Fibroblast of pulmonary artery (primary cell): ENCODE results near the gene TCAIM.

Source experiments
- DNase-seq: peaks from one replicate; pipeline ENCODE4 v3.0.0-alpha.2; 2010; ENCODE audit warnings: low read depth
- H3K4me3 ChIP-seq: replicated peaks from 2 replicates; pipeline ENCODE4 v1.5.1; 2011; ENCODE audit warnings: low read depth, mild to moderate bottlenecking, control low read depth, low read length, moderate library complexity
- TF ChIP-seq, protein P1 (sequence below): IDR thresholded peaks from 2 replicates; pipeline ENCODE4 v1.5.1; 2011; ENCODE audit warnings: mild to moderate bottlenecking, control low read depth, low read length, inconsistent platforms; ENCODE audit errors: missing control alignments

Gene TCAIM

DNA sequence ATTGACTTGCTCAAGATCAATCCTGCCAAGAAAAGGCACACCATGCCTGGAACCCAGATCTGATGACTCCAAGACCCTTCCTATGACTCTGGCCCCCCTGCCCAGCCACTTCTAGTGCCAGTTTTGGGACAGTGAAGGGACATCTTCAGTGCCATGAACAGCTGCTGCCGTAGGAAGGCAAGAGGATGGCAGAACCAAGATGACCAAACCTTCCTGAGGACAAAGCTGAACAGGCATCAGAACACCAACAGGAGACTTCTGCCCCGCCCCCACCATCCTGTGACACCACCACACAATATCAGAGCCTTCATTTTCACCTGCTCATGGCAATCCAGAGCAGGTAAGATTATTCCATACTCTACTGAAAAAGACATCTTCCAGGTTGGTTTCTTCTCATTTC lies 105.9 kb downstream of the TCAIM start:
- DNase-seq, result no peak
- TF ChIP-seq, protein P1, sequence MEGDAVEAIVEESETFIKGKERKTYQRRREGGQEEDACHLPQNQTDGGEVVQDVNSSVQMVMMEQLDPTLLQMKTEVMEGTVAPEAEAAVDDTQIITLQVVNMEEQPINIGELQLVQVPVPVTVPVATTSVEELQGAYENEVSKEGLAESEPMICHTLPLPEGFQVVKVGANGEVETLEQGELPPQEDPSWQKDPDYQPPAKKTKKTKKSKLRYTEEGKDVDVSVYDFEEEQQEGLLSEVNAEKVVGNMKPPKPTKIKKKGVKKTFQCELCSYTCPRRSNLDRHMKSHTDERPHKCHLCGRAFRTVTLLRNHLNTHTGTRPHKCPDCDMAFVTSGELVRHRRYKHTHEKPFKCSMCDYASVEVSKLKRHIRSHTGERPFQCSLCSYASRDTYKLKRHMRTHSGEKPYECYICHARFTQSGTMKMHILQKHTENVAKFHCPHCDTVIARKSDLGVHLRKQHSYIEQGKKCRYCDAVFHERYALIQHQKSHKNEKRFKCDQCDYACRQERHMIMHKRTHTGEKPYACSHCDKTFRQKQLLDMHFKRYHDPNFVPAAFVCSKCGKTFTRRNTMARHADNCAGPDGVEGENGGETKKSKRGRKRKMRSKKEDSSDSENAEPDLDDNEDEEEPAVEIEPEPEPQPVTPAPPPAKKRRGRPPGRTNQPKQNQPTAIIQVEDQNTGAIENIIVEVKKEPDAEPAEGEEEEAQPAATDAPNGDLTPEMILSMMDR, result no peak
- no peak overlapping the region for H3K4me3 ChIP-seq

DNA sequence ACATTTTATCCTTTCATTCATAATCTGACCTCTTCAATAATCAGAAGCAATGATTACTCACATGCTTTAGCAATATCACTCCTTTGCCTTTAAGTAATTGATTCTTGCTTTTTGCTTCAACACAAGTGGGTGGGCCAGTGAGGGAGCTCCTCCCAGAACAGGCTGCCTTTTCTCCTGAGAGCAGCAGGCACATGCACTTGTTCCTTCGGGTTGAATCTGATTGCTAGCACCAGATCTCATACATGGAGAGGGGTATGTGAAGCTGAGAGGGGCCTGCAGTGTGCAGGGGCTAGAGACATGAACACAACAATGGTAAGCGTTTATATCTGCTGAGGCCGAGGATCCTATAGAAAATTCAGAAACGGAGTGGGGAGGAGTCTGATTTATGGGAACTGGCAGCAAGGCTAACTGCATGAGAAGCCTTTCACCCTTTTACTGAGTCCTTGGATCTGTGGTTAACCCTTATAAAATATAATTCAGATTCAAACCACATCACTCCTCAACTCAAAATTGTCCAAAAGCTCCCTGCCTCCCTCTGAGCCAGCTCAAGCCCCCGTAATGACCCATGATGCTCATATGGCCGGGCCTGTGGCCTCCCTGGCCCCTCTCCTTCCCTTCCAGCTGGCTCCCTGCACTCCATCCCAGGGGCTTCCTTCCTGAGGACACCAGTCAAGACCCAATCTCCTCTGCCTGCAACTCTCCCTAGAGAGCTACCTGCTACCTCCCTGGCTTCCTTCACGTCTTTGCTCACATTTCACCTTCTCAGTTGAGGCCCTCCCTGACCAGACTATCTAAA lies 106.5 kb downstream of the TCAIM start:
- no peak overlapping the region for H3K4me3 ChIP-seq
- DNase-seq, result no peak
- TF ChIP-seq, protein P1, result no peak

DNA sequence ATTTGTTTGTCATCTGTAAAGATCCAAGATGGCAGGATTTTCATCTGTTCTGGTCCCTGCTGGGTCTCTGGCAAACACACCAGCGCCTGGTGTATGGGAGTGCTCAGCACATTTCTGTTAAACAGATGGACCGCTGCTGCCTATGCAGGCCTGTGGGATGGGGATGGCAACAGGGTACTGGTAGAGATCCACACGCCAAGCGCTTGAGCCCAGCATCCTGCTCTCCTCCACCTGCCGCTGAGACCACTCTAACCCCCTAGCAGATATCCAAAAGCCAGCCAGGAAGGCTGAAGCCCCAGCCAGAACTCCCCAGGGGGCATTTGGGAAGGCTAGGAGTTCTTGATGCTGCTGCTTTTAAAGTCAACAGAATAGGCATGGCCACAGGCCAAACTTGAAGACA lies 107.2 kb downstream of the TCAIM start:
- TF ChIP-seq, protein P1, result no peak
- H3K4me3 ChIP-seq, result no peak overlapping the region
- DNase-seq, result no peak

DNA sequence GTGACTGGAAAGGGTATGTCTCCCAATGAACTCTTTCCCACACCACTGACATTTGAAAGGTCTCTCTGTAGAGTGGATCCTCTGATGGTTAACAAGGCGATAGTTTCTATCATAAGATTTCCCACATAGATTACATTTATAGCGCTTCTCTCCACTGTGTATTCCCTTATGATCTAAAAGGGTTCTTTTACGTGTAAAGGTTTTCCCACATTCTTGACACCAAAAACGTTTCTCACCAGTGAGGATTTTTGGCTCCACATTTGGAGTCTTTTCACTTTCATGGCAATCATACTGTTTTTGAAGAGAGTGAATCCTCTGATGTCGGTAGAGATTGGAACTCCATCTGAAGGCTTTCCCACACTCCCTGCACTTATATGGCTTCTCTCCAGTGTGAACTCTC lies 108.4 kb downstream of the TCAIM start:
- TF ChIP-seq, protein P1, result no peak
- no peak overlapping the region for H3K4me3 ChIP-seq
- no peak for DNase-seq

DNA sequence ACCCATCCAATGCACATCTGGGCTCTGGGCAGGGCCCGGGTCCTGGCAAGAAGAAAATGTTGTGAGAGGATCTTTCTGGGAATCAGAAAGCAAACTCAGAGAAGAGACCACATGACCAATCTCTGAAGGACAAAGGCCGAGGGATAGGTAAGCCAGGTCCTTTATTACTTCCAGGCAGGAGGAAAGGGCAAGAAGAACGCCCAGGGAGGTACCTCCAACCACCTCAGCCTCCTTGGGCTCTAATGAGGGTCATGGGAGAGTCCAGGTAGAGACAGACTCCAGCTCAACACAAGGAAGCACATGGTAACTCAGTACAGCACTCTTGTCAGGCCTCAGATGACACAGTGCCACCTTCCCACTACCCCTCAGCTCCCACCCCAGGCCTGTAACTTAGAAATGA lies 112.9 kb downstream of the TCAIM start:
- no peak overlapping the region for H3K4me3 ChIP-seq
- no peak for DNase-seq
- TF ChIP-seq, protein P1, result no peak

DNA sequence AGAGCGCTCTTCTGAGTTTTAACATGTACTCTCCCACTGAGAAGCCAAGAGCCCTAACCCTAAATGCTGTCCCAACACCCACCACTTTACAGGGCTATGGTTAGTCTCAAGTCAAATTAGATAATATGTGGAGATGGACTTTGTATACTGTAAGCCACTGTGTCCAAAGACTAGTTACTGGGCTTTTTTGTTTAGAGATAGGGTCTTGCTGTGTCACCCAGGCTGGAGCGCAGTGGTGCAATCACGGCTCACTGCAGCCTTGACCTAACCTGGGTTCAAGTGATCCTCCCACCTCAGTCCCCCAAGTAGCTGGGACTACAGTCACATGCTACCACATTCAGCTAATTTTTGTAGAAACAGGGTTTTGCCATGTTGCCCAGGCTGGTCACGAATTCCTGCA lies 115.7 kb downstream of the TCAIM start:
- TF ChIP-seq, protein P1, result no peak
- no peak overlapping the region for H3K4me3 ChIP-seq
- no peak for DNase-seq

DNA sequence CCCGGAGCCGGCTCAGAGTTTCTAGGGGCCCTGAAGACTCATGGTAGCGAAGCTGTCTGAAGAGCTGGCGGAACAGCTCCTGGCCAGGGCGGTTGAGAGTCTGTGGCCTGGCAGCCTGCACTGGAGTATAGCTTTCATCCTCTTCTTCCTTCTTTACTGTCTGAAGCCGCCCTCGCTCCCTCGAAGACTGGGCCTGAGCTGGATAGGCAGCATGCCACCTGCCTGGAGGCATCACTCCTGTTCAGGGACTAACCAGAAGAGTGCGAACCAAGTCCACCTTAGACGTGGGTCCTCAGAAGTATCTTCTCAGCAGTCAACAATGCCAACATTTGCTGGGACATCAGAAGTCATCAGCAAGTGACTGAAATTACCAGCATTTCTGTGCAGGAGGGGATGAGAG lies 116.8 kb downstream of the TCAIM start:
- DNase-seq, result no peak
- TF ChIP-seq, protein P1, result no peak
- no peak overlapping the region for H3K4me3 ChIP-seq
